Panc1 (cell line): ENCODE data around the gene SELENOS.
"Not testable (repeated sequence)": the region's sequence is repeated elsewhere in the genome, so short reads cannot be mapped to it uniquely, and the experiment has no call there.

Experiments used
- POLR2AphosphoS5 ChIP-seq: IDR thresholded peaks from 2 replicates; pipeline ENCODE4 v1.6.1; 2012; ENCODE audit warnings: mild to moderate bottlenecking, low read depth, low read length, moderate library complexity
- SIN3A ChIP-seq: IDR thresholded peaks from 2 replicates; pipeline ENCODE4 v1.6.1; 2012; ENCODE audit warnings: low read depth, mild to moderate bottlenecking, low read length, moderate library complexity, borderline replicate concordance; ENCODE audit not compliant: insufficient read depth
- TF ChIP-seq, protein P1 (sequence below): fragments of 450-650 bp; IDR thresholded peaks from 2 replicates; pipeline ENCODE4 v1.5.1; 2017; ENCODE audit warnings: mild to moderate bottlenecking
- TF ChIP-seq, protein P2 (sequence below), 2 experiments: IDR thresholded peaks; 2 replicates each; pipeline ENCODE4 v1.6.1; 2011 to 2012; ENCODE audit warnings: low read depth in 2 of 2, control low read depth in 1 of 2, low read length in 1 of 2, mild to moderate bottlenecking in 1 of 2, moderate library complexity in 1 of 2; ENCODE audit not compliant: insufficient read depth in 1 of 2

DNA sequence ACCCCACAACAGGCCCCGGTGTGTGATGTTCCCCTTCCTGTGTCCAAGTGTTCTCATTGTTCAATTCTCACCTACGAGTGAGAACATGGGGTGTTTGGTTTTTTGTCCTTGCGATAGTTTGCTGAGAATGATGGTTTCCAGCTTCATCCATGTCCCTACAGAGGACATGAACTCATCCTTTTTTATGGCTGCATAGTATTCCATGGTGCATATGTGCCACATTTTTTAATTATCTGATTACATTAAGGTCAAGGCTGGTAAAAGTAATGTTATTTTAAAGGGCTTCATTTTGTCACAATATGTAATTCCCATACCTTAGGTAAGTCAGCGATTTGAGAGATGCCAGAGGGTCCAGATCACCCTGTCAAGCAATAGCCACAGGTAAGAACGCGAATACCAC lies 10.1 kb upstream of the SELENOS start:
- TF ChIP-seq, protein P1, sequence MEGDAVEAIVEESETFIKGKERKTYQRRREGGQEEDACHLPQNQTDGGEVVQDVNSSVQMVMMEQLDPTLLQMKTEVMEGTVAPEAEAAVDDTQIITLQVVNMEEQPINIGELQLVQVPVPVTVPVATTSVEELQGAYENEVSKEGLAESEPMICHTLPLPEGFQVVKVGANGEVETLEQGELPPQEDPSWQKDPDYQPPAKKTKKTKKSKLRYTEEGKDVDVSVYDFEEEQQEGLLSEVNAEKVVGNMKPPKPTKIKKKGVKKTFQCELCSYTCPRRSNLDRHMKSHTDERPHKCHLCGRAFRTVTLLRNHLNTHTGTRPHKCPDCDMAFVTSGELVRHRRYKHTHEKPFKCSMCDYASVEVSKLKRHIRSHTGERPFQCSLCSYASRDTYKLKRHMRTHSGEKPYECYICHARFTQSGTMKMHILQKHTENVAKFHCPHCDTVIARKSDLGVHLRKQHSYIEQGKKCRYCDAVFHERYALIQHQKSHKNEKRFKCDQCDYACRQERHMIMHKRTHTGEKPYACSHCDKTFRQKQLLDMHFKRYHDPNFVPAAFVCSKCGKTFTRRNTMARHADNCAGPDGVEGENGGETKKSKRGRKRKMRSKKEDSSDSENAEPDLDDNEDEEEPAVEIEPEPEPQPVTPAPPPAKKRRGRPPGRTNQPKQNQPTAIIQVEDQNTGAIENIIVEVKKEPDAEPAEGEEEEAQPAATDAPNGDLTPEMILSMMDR = not testable (repeated sequence)
- not testable (repeated sequence) for TF ChIP-seq POLR2AphosphoS5, SIN3A
- TF ChIP-seq, protein P2, sequence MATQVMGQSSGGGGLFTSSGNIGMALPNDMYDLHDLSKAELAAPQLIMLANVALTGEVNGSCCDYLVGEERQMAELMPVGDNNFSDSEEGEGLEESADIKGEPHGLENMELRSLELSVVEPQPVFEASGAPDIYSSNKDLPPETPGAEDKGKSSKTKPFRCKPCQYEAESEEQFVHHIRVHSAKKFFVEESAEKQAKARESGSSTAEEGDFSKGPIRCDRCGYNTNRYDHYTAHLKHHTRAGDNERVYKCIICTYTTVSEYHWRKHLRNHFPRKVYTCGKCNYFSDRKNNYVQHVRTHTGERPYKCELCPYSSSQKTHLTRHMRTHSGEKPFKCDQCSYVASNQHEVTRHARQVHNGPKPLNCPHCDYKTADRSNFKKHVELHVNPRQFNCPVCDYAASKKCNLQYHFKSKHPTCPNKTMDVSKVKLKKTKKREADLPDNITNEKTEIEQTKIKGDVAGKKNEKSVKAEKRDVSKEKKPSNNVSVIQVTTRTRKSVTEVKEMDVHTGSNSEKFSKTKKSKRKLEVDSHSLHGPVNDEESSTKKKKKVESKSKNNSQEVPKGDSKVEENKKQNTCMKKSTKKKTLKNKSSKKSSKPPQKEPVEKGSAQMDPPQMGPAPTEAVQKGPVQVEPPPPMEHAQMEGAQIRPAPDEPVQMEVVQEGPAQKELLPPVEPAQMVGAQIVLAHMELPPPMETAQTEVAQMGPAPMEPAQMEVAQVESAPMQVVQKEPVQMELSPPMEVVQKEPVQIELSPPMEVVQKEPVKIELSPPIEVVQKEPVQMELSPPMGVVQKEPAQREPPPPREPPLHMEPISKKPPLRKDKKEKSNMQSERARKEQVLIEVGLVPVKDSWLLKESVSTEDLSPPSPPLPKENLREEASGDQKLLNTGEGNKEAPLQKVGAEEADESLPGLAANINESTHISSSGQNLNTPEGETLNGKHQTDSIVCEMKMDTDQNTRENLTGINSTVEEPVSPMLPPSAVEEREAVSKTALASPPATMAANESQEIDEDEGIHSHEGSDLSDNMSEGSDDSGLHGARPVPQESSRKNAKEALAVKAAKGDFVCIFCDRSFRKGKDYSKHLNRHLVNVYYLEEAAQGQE (IDR thresholded peaks at IDR 0.05; ENCODE audit: insufficient read depth in 1 of 2, low read depth in 2 of 2, low read length in 1 of 2) = not testable (repeated sequence)
